Measurements from ENCODE around the gene ACHE. TPM values are rescaled to one million over a fixed set of nuclear protein-coding genes. Genes with fewer than 3 reads are reported as not detected.

Gene ACHE
- total and polyA plus RNA-seq, 2 of the 13 experiments (the other 11 are each of a cell fraction or from before 2014, with no cell fraction given) = 0.18 to 0.40 TPM

DNA sequence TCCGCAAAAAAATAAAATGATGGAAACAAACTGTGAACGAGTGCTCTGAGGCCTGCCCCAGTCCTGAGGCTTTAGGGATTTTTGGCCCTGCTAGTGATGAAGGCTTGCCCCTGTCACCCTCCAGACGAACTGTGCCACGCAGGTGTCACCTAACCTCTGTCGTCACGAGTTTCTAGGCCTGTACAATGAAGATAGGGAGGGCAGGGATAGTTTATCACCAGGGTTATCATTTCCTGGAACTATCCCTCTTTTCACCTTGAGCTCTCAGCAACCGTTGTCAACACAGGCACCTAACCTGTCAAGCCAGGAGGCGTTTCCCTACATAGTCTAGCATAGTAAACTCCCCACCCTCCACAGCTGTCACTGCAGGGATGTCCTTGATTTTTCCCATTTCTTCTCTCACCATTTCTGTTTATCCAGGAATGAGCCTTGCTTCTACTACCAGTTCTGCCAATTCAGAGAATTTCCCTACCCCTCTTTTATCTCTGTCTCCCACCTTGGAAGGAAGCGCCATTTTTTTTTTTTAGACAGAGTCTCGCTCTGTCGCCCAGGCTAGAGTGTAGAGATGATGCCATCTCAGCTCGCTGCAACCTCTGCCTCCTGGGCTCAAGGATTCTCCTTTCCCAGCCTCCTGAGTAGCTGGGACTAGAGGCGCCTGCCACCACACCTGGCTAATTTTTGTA lies 2.2 kb upstream of the ACHE start:
- FAIRE-seq (no peak), DNase-seq (ENCODE audit: low spot score) (no peak), ATAC-seq (no peak)
- in situ Hi-C loops (cut with HindIII; ENCODE audit: extremely low pct_ligation_motif_present, low pct_unique_long_range_greater_than_20kb) (loop anchor here (5.0 to 25.0 kb wide), 2 partner anchors 159 to 389 kb away; no protein-coding TSS in a partner anchor), intact Hi-C loops (cut with micrococcal nuclease; ENCODE audit: unreplicated experiment) (loop anchor here (5.0 kb wide), 1 partner anchor 179 kb away; no protein-coding TSS in a partner anchor)
- Histone ChIP-seq H3K4me1 (ENCODE audit: insufficient read depth, low read length) (peaks cover 32% of the 10 kb centered on the region), H3K9ac (ENCODE audit: insufficient read depth, low read depth, low read length) (no peak overlapping the region), H3K9me3 (ENCODE audit: low read length) (no peaks in the 10 kb centered on the region), H3K36me3 (replicated peaks in 1 of 2; ENCODE audit: control insufficient read depth in 1 of 2, insufficient read depth in 2 of 2, low read length in 2 of 2) (no peaks in the 10 kb centered on the region), H3K27ac (ENCODE audit: extremely low read length, insufficient read depth, low read length) (no peak overlapping the region), H4K20me1 (ENCODE audit: insufficient read depth, low read length) (no peaks in the 10 kb centered on the region), H3K79me2 (ENCODE audit: insufficient read depth, low read length) (no peaks in the 10 kb centered on the region), H3K4me2 (ENCODE audit: low read depth, low read length) (no peak overlapping the region), H3K27me3 (ENCODE audit: control insufficient read depth in 1 of 2, insufficient read depth in 2 of 2, low read length in 2 of 2) (peaks cover 9 to 28% of the 10 kb centered on the region in 2 experiments), H3K4me3 (replicated peaks in 1 of 3; ENCODE audit: insufficient read depth in 1 of 3, low read depth in 2 of 3, low read length in 3 of 3) (no peak overlapping the region), H2AFZ (ENCODE audit: low read length) (no peak overlapping the region)
- BruUV-seq (replicated peaks) = no TSS peak
- POLR2A ChIA-PET = no interaction called here
- CTCF ChIA-PET (ENCODE audit: low intra/inter-chr PET ratio, low total read pairs) = interaction anchor here (0.7 to 3.2 kb wide), 3 partner anchors 161 to 180 kb away, joined by 3 to 28 read pairs (median 4); no protein-coding TSS in a partner anchor
- 49% methylated on average over 13 of the region's 13 CpGs for WGBS (ENCODE audit: low lambda C conversion rate)
- peak; percentile 42; the same call in 1 of the 2 replicates for TF ChIP-seq CREB1 (IDR thresholded peaks at IDR 0.05)
- no peak for TF ChIP-seq CREB1 (CRISPR knock-in tag; IDR thresholded peaks at IDR 0.05)
- no peak for TF ChIP-seq ZNF644 (CRISPR knock-in tag; IDR thresholded peaks at IDR 0.05; ENCODE audit: low read depth)

DNA sequence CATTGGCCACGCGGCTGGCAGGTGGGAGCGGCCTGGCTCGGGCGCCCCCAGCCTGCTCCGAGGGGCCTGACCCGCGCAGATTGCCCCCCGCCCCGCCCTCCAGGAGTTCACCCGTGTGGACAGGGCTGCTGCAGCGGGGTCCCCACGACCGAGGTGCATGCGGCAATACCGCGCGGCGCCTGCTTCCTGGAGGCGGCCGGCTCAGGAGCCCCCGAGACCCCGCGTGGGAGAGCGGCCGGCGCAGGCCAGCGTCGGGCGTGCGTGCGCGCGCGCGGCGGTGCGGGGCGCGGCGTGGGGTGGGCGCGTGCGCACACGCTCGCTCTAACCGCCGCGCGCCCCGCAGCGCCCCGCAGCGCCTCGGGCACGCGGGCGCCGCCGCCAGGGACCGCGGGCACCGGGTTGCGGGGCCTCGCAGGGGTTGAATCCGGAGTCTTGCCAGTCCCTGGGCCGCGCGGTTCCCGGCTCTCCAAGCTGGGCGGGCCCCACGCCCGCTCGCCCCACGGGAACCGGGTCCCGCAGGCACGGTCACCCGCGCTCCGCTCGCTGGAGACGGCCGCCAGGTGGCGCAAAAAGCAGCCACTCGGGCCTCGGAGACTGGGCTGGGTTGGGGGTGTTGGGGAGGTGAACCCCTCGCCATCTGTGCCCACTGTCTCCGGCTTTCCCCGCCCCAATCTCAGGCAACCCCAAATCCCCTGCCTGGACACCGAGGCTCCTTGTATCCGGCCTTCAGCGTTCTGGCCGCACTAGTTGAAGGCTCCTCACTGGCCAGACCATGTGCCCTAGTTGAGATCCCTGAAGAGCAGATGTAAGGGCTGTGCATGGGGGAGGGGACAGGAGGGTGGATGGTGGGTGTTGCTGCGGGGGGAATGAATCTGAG lies 1.3 kb upstream of the ACHE start:
- intact Hi-C loops (cut with micrococcal nuclease; ENCODE audit: unreplicated experiment) (loop anchor here (1.0 to 5.0 kb wide), 2 partner anchors 162 to 180 kb away; no protein-coding TSS in a partner anchor), in situ Hi-C loops (cut with HindIII; ENCODE audit: extremely low pct_ligation_motif_present, low pct_unique_long_range_greater_than_20kb) (loop anchor here (5.0 to 25.0 kb wide), 2 partner anchors 160 to 390 kb away; no protein-coding TSS in a partner anchor)
- DNase-seq (ENCODE audit: low spot score) (no peak), ATAC-seq (peak; percentile 5), FAIRE-seq (no peak)
- BruUV-seq (replicated peaks) = no TSS peak
- Histone ChIP-seq H3K4me2 (ENCODE audit: low read depth, low read length) (peak overlapping the region; percentile 73), H2AFZ (ENCODE audit: low read length) (no peak overlapping the region), H3K79me2 (ENCODE audit: insufficient read depth, low read length) (no peaks in the 10 kb centered on the region), H3K36me3 (replicated peaks in 1 of 2; ENCODE audit: control insufficient read depth in 1 of 2, insufficient read depth in 2 of 2, low read length in 2 of 2) (no peaks in the 10 kb centered on the region), H3K4me1 (ENCODE audit: insufficient read depth, low read length) (peaks cover 28% of the 10 kb centered on the region), H3K27ac (ENCODE audit: extremely low read length, insufficient read depth, low read length) (no peak overlapping the region), H4K20me1 (ENCODE audit: insufficient read depth, low read length) (no peaks in the 10 kb centered on the region), H3K9ac (ENCODE audit: insufficient read depth, low read depth, low read length) (peak overlapping the region; percentile 43; the same call in 1 of the 2 replicates), H3K4me3 (replicated peaks in 1 of 3; ENCODE audit: insufficient read depth in 1 of 3, low read depth in 2 of 3, low read length in 3 of 3) (peak overlapping the region; percentile 26 to 67 (median 43); a peak in 5 of 6 replicates), H3K27me3 (ENCODE audit: control insufficient read depth in 1 of 2, insufficient read depth in 2 of 2, low read length in 2 of 2) (peaks cover 11 to 32% of the 10 kb centered on the region in 2 experiments), H3K9me3 (ENCODE audit: low read length) (no peaks in the 10 kb centered on the region)
- POLR2A ChIA-PET = no interaction called here
- CTCF ChIA-PET (ENCODE audit: low intra/inter-chr PET ratio, low total read pairs) = interaction anchor here (0.9 to 3.2 kb wide), 2 partner anchors 162 to 180 kb away, joined by 3 to 28 read pairs; no protein-coding TSS in a partner anchor
- 2% methylated on average over 6 of the region's 95 CpGs for whole genome bisulfite sequencing (ENCODE audit: low lambda C conversion rate)
- TF ChIP-seq, protein P1, sequence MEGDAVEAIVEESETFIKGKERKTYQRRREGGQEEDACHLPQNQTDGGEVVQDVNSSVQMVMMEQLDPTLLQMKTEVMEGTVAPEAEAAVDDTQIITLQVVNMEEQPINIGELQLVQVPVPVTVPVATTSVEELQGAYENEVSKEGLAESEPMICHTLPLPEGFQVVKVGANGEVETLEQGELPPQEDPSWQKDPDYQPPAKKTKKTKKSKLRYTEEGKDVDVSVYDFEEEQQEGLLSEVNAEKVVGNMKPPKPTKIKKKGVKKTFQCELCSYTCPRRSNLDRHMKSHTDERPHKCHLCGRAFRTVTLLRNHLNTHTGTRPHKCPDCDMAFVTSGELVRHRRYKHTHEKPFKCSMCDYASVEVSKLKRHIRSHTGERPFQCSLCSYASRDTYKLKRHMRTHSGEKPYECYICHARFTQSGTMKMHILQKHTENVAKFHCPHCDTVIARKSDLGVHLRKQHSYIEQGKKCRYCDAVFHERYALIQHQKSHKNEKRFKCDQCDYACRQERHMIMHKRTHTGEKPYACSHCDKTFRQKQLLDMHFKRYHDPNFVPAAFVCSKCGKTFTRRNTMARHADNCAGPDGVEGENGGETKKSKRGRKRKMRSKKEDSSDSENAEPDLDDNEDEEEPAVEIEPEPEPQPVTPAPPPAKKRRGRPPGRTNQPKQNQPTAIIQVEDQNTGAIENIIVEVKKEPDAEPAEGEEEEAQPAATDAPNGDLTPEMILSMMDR (CRISPR knock-in tag; IDR thresholded peaks at IDR 0.05) = peak; percentile 85
- TF ChIP-seq, protein P2, sequence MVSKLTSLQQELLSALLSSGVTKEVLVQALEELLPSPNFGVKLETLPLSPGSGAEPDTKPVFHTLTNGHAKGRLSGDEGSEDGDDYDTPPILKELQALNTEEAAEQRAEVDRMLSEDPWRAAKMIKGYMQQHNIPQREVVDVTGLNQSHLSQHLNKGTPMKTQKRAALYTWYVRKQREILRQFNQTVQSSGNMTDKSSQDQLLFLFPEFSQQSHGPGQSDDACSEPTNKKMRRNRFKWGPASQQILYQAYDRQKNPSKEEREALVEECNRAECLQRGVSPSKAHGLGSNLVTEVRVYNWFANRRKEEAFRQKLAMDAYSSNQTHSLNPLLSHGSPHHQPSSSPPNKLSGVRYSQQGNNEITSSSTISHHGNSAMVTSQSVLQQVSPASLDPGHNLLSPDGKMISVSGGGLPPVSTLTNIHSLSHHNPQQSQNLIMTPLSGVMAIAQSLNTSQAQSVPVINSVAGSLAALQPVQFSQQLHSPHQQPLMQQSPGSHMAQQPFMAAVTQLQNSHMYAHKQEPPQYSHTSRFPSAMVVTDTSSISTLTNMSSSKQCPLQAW (CRISPR knock-in tag; IDR thresholded peaks at IDR 0.05) = 0 out of 2 replicates have a peak, but pooled peaks have one; percentile 18
- TF ChIP-seq ZNF234 (CRISPR knock-in tag; conservative IDR thresholded peaks at IDR 0.05) (no peak), TBX2 (CRISPR knock-in tag; IDR thresholded peaks at IDR 0.05; ENCODE audit: borderline replicate concordance) (0 out of 2 replicates have a peak, but pooled peaks have one; percentile 9), YY1 (IDR thresholded peaks at IDR 0.05; ENCODE audit: insufficient read depth, insufficient replicate concordance, low read depth, low read length) (peak; percentile 14), ZFP90 (CRISPR knock-in tag; IDR thresholded peaks at IDR 0.05; ENCODE audit: borderline replicate concordance) (0 out of 2 replicates have a peak, but pooled peaks have one; percentile 4), ISX (CRISPR knock-in tag; conservative IDR thresholded peaks at IDR 0.05) (no peak), SMC3 (IDR thresholded peaks at IDR 0.05; ENCODE audit: low read length) (peak; percentile 15; the same call in 1 of the 2 replicates), HES4 (CRISPR knock-in tag; IDR thresholded peaks at IDR 0.05; ENCODE audit: borderline replicate concordance) (no peak)

Measured in HepG2 (cell line).